GM23248 (cell line): Measurements from ENCODE around the gene TUBG2.

Experiments used
- EZH2 ChIP-seq: fragments of 200-600 bp; sonication (generic); IDR thresholded peaks from 2 replicates; pipeline ENCODE4 v1.6.1; 2018; ENCODE audit warnings: antibody characterized with exemption, mild to moderate bottlenecking; ENCODE audit not compliant: insufficient read depth, poor library complexity, severe bottlenecking
- EZH2phosphoT487 ChIP-seq: fragments of 200-600 bp; sonication (generic); IDR thresholded peaks from 2 replicates; pipeline ENCODE4 v1.6.1; 2018; ENCODE audit warnings: antibody characterized with exemption, moderate library complexity, mild to moderate bottlenecking, low read depth; ENCODE audit not compliant: insufficient read depth

DNA sequence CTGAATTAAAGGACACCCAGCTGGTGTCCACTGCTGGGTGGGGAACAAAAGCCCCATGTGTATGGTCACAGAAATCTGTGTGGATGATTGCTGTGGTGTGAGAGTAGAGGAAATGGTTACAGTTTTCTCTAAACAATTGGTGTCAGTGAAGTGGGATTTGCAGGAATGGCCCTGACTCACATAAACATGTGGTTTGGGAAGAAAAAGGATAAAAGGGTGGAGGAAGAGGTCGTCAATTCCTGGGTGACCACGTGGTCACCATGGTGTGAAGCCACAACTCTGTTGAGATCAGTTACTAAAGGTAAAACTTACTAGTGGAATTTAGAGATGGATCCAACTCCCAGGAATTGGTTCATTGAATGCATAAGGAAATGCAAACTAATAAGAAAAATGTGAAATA is 3.6 kb upstream of the TUBG2 start:
- no peak for TF ChIP-seq EZH2phosphoT487
- TF ChIP-seq EZH2, result no peak
